NT2/D1 (cell line): Measurements from ENCODE around the gene RAB11B.
A peak's percentile ranks its signal among the peaks of the same experiment; 100 is the strongest.
"Not testable (repeated sequence)": the region's sequence is repeated elsewhere in the genome, so short reads cannot be mapped to it uniquely, and the experiment has no call there.

Source experiments
- DNase-seq: peaks from one replicate; pipeline ENCODE4 v3.0.0-alpha.2; 2011; ENCODE audit warnings: low read depth, low spot score
- H3K27me3 ChIP-seq: 2 replicates; pipeline ENCODE4 v1.6.0; 2011; ENCODE audit warnings: mild to moderate bottlenecking; ENCODE audit not compliant: insufficient read length, insufficient read depth
- H3K36me3 ChIP-seq: 2 replicates; pipeline ENCODE4 v1.6.1; 2011; ENCODE audit warnings: mild to moderate bottlenecking, low read length, mixed read lengths; ENCODE audit not compliant: insufficient read depth, insufficient read length
- H3K4me1 ChIP-seq: 2 replicates; pipeline ENCODE4 v1.5.1; 2011; ENCODE audit not compliant: insufficient read depth, insufficient read length
- H3K4me3 ChIP-seq: 2 replicates; pipeline ENCODE4 v1.5.1; 2011; ENCODE audit warnings: low read depth; ENCODE audit not compliant: insufficient read length
- H3K9ac ChIP-seq: 2 replicates; pipeline ENCODE4 v1.6.0; 2011; ENCODE audit warnings: low read depth; ENCODE audit not compliant: insufficient read length
- H3K9me3 ChIP-seq: 2 replicates; pipeline ENCODE4 v1.5.1; 2011; ENCODE audit warnings: mild to moderate bottlenecking, low read length; ENCODE audit not compliant: insufficient read depth
- SUZ12 ChIP-seq: IDR thresholded peaks from 2 replicates; pipeline ENCODE4 v1.6.1; 2011; ENCODE audit not compliant: insufficient read length, insufficient read depth; ENCODE audit errors: extremely low read depth
- YY1 ChIP-seq: IDR thresholded peaks from 2 replicates; pipeline ENCODE4 v1.6.1; 2011; ENCODE audit not compliant: insufficient read length, insufficient read depth
- ZNF274 ChIP-seq: IDR thresholded peaks from 2 replicates; pipeline ENCODE4 v1.6.1; 2011; ENCODE audit warnings: mild to moderate bottlenecking, low read depth, low read length

RAB11B gene

DNA sequence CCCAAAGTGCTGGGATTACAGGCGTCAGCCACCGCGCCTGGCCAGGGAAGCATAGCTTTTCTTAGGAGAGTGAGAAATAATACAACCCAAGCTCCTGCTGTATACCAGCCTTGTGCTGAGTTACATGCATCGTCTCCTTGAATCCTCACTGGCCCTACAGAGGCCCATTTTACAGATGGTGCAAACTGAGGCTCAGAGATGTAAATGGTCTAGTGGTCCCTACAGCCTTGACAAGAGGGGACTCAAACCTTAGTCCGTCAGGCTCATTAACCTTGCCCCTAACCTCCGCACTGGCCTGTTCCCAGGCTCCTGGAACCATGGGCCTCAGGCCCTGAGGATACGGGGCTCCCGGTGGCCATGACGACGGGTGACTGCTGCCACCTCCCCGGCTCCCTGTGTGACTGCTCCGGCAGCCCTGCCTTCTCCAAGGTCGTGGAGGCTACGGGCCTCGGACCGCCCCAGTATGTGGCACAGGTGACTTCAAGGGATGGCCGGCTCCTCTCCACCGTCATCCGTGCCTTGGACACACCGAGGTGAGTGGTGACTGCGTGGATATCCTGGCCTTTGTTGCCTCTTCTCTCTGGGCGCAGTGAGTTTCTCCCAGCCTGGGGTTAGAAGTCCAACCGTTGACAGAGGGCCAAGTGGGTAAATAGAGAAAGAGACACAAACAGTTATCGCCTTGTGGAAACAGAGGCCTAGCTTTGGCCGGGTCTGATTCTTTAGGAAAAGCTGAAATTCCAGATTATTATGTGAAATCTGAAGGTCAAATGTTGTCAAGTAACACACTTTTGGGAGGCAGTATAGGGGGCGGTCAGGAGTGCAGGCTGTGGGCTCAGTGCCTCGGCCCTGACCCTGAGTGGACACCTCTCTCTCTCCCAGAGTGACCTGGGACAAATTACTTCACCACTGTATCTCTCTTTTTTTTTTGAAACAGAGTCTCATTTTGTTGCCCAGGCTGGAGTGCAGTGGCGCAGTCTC, 31.6 kb downstream of the RAB11B start:
- Histone ChIP-seq H3K27me3 (no peaks in the 10 kb centered on the region), H3K4me3 (no peak overlapping the region), H3K9ac (no peak overlapping the region), H3K36me3 (peaks cover 5% of the 10 kb centered on the region), H3K9me3 (no peaks in the 10 kb centered on the region), H3K4me1 (peaks cover 15% of the 10 kb centered on the region)
- TF ChIP-seq YY1 (no peak), ZNF274 (no peak), SUZ12 (no peak)
- DNase-seq = no peak

DNA sequence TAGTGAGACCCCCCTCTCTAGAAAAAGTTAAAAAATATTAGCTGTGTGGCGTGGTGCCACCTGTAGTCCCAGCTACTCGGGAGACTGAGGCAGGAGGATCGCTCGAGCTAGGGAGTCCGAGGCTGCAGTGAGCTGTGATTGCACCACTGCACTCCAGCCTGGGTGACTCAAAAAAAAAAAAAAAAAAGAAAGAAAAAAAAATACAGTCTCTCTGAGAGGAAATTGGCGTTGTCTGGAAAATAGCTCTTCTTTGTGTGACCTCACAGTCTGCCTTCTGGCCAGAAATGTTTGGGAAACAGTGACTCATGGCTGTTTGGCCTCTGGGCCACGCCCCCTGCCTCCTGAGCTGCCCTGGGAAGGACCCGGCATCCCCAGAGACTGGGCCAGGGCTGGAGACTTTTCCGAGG, 33.7 kb downstream of the RAB11B start:
- TF ChIP-seq ZNF274 (no peak), SUZ12 (no peak), YY1 (no peak)
- Histone ChIP-seq H3K9ac (peak overlapping the region; percentile 33), H3K9me3 (no peaks in the 10 kb centered on the region), H3K36me3 (peaks cover 5% of the 10 kb centered on the region), H3K4me1 (peaks cover 5% of the 10 kb centered on the region), H3K27me3 (no peaks in the 10 kb centered on the region), H3K4me3 (no peak overlapping the region)
- DNase-seq = peak; percentile 76

DNA sequence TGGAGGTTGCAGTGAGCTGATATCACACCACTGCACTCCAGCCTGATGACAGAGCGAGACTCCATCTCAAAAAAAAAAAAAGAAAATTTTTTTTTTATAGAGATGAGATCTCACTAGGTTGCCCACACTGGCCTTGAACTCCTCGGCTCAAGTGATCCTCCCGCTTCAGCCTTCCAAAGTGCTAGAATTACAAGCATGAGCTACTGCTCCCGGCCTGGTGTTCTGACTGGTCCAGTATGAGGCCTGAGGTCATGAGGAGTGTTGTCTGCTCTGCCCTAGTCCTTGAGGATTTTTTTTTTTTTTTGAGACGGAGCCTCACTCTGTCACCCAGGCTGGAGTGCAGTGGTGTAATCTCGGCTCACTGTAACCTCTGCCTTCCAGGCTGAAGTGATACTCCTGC, 35.2 kb downstream of the RAB11B start:
- H3K36me3 ChIP-seq, H3K4me1 ChIP-seq, H3K27me3 ChIP-seq, H3K9ac ChIP-seq, DNase-seq, H3K9me3 ChIP-seq, H3K4me3 ChIP-seq: not testable (repeated sequence)

DNA sequence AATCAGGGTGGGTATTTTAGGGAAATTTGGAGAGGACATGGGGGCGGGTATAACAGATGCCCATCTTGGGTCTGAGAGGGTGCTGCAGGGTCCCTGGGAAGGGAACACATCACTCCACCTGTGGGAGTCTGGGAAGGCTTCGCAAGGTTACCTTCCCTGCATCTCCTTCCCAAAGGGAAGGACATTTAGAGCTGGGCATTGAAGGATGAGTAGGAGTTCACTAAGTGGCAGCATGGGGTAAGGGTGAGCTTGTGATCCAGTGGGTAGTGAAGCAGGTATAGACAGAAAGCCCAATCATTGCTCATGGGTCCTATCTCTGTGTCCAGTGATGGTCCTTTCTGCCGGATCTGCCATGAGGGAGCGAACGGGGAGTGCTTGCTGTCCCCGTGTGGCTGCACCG, 36.1 kb downstream of the RAB11B start:
- DNase-seq = no peak
- Histone ChIP-seq H3K9me3 (no peaks in the 10 kb centered on the region), H3K36me3 (peaks cover 9% of the 10 kb centered on the region), H3K27me3 (no peaks in the 10 kb centered on the region), H3K4me3 (no peak overlapping the region), H3K9ac (no peak overlapping the region), H3K4me1 (peaks cover 8% of the 10 kb centered on the region)
- TF ChIP-seq SUZ12 = no peak
- TF ChIP-seq YY1 = no peak
- TF ChIP-seq ZNF274 = no peak

DNA sequence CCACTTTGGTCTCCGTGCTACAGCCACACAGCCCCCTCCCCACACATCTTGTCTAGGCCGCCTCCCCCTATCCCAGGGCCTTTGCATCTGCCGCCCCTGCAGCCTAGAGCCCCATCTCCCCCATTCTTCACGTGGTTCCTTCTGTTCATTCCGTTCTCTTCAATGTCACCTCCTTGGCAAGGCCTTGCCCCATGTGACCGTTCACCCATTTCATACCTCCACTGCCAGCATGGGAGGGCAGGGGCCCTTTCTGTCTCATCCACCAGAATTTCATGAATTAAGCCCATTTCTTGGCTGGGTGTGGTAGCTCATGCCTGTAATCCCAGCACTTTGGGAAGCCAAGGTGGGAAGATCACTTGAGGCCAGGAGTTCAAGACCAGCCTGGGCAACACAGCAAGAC, 38.9 kb downstream of the RAB11B start:
- H3K9me3 ChIP-seq = no peaks in the 10 kb centered on the region
- H3K4me1 ChIP-seq = peaks cover 4% of the 10 kb centered on the region
- no peak for DNase-seq
- H3K36me3 ChIP-seq = peaks cover 3% of the 10 kb centered on the region
- no peaks in the 10 kb centered on the region for H3K27me3 ChIP-seq
- TF ChIP-seq YY1 = no peak
- no peak for TF ChIP-seq ZNF274
- TF ChIP-seq SUZ12 = no peak
- no peak overlapping the region for H3K4me3 ChIP-seq
- peak overlapping the region; percentile 32 for H3K9ac ChIP-seq

DNA sequence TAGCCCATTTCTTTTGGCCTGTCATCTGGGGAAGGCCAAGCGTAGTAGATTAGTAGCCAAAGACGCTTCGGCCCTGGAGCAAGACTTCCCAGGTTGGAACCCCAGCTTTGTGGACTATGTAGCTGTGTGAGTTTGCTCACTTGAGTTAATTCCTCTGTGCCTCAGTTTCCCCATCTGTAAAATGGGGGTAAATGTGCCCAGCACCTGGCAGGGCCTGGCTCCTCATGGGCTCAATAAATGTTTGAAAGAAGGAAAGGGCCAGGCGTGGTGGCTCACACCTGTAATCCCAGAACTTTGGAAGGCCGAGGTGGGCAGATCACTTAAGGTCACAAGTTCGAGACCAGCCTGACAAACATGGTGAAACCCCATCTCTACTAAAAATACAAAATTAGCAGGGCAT, 39.7 kb downstream of the RAB11B start:
- Histone ChIP-seq H3K27me3 (no peaks in the 10 kb centered on the region), H3K4me3 (no peak overlapping the region), H3K36me3 (peaks cover 3% of the 10 kb centered on the region), H3K4me1 (peaks cover 4% of the 10 kb centered on the region), H3K9me3 (no peaks in the 10 kb centered on the region), H3K9ac (no peak overlapping the region)
- DNase-seq = no peak
- TF ChIP-seq ZNF274 (no peak), YY1 (no peak), SUZ12 (no peak)

DNA sequence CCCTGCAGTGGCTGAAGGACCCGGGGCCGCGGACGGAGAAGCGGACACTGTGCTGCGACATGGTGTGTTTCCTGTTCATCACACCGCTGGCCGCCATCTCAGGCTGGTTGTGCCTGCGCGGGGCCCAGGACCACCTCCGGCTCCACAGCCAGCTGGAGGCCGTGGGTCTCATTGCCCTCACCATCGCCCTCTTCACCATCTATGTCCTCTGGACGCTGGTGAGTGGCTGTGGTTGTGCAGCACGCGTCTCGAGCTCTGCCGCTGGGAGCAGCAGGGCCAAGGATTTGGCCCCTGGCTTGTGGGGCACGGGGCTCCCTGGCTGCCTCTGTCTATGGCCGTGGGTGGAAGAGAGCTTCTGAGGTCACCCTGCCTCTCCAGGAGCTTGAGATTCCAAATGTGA, 40.5 kb downstream of the RAB11B start:
- H3K36me3 ChIP-seq = peaks cover 3% of the 10 kb centered on the region
- no peaks in the 10 kb centered on the region for H3K9me3 ChIP-seq
- DNase-seq = no peak
- TF ChIP-seq ZNF274 = no peak
- TF ChIP-seq YY1 = no peak
- no peak for TF ChIP-seq SUZ12
- H3K4me1 ChIP-seq = peaks cover 4% of the 10 kb centered on the region
- no peak overlapping the region for H3K4me3 ChIP-seq
- peak overlapping the region; percentile 42 for H3K9ac ChIP-seq
- H3K27me3 ChIP-seq = no peaks in the 10 kb centered on the region
